Muscle of leg (tissue), 11 donors: ENCODE measurements around the gene RAB17. TPM values are rescaled to one million over a fixed set of nuclear protein-coding genes. Genes with fewer than 3 reads are reported as not detected.
"Not testable (repeated sequence)": the region's sequence is repeated elsewhere in the genome, so short reads cannot be mapped to it uniquely, and the experiment has no call there.

ENCODE experiments used
- DNase-seq: peaks from one replicate; pipeline ENCODE4 v3.0.0; 2013
- H3K27ac ChIP-seq: one replicate; pipeline ENCODE4 v1.5.1; 2013; ENCODE audit warnings: mild to moderate bottlenecking, low read length, control low read depth
- H3K27me3 ChIP-seq: one replicate; pipeline ENCODE4 v1.6.1; 2013; ENCODE audit warnings: low read length; ENCODE audit not compliant: control insufficient read depth, insufficient read depth
- H3K36me3 ChIP-seq: one replicate; pipeline ENCODE4 v1.6.1; 2013; ENCODE audit warnings: low read length; ENCODE audit not compliant: control insufficient read depth, insufficient read depth
- H3K4me1 ChIP-seq: one replicate; pipeline ENCODE4 v1.6.1; 2013; ENCODE audit warnings: low read length; ENCODE audit not compliant: control insufficient read depth, insufficient read depth
- H3K4me3 ChIP-seq: one replicate; pipeline ENCODE4 v1.5.1; 2013; ENCODE audit warnings: low read length, control low read depth
- H3K9me3 ChIP-seq: replicated peaks from 2 replicates; pipeline ENCODE4 v1.6.1; 2013; ENCODE audit warnings: low read depth, low read length; ENCODE audit not compliant: control insufficient read depth
- WGBS: methylation state at CpG from one replicate; pipeline ENCODE4 v1.1.5; 2013; ENCODE audit warnings: missing lambda C conversion rate; ENCODE audit not compliant: insufficient coverage; 5-methylcytosine and 5-hydroxymethylcytosine counted together
- polyA plus RNA-seq, 8 donors: library from polyadenylated mRNA; unstranded; fragments of 120-200 nt; gene quantifications; one replicate each; pipeline versions ENCODE4 v1.2.1 to v1.2.3, GENCODE V29; 2013; ENCODE audit warnings: inconsistent platforms in 1 of 8, low replicate concordance in 1 of 8; ENCODE audit not compliant: insufficient read length in 8 of 8, insufficient read depth in 1 of 8
- total RNA-seq: library from RNA; stranded (reverse); fragments of 120-200 nt; gene quantifications from one replicate; pipeline ENCODE4 v1.2.4, GENCODE V29; 2013

RAB17 gene
- total and polyA plus RNA-seq, 9 donors: 0.89 to 9.4 (median 1.2) TPM

DNA sequence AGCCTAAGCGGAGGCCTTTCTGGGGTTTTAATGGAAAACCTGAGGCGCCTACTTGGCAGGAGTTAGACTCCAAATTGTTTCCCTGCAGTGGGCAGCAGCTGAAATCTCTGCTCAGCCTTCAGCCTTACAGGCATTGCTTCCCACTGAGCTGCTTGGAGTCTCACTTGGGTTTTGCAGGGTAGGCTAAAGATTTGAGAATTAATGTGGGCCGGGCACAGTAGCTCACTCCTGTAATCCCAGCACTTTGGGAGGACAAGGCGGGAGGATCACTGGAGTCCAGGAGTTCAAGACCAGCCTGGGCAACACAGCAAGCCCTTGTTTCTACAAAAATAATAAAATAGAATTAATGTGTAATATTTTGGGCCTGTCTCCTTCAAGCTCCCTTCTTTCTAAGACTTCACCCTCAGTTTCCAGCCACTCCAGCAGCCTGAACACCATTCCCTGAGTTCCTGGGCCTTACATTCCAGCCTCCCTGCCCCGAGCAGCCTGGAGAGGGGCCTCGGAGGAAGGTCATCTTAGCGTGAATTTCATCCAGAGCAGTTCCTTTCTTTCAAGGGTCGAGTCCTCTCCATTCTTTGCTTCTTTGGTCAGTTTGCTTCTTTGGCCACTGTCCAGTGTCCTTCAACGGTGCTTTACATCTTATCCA lies 9.1 kb upstream of the RAB17 start:
- Histone ChIP-seq H3K36me3 (no peaks in the 10 kb centered on the region), H3K9me3 (no peaks in the 10 kb centered on the region), H3K27ac (peak overlapping the region; percentile 79), H3K4me1 (peaks cover 38% of the 10 kb centered on the region), H3K4me3 (no peak overlapping the region), H3K27me3 (no peaks in the 10 kb centered on the region)
- WGBS: 57% methylated on average over 6 of the region's 9 CpGs
- DNase-seq: no peak

DNA sequence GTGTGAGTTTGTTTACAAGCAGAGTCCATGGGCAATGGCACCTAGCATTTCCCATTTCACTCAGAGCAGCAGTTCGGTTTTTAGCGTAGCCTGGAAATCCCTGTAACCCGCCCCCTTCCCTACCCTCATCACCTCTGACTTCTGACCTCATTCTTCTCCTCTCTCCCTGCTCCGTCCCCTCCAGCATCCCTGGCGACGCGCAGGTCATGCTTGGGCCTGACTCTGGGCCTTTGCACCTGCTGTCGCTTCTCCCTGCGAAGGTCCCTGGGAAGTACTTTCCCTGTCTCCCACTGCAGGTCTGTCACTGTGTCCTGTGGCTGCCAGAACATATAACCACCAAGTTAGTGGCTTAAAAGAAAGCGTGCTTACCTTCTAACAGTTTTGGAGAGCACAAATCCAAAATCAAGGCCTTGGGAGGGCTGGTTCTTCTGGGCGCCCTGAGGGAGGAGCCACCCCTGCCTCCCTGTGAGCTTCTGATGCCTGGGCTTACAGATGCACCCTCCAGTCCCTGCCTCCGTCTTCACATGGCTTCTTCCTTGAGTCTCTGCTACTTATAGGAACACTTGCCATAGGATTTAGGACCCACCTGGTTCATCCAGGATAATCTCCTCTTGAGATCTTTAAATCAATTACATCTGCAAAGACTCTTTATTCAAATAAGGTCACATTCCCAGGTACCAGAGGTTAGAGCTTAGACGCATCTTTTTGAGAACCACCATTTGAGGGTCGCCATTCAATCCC lies 8.1 kb upstream of the RAB17 start:
- Histone ChIP-seq H3K27ac (no peak overlapping the region), H3K4me1 (peaks cover 34% of the 10 kb centered on the region), H3K27me3 (no peaks in the 10 kb centered on the region), H3K36me3 (no peaks in the 10 kb centered on the region), H3K4me3 (no peak overlapping the region), H3K9me3 (no peaks in the 10 kb centered on the region)
- DNase-seq: no peak
- 75% methylated on average over 13 of the region's 14 CpGs for WGBS

DNA sequence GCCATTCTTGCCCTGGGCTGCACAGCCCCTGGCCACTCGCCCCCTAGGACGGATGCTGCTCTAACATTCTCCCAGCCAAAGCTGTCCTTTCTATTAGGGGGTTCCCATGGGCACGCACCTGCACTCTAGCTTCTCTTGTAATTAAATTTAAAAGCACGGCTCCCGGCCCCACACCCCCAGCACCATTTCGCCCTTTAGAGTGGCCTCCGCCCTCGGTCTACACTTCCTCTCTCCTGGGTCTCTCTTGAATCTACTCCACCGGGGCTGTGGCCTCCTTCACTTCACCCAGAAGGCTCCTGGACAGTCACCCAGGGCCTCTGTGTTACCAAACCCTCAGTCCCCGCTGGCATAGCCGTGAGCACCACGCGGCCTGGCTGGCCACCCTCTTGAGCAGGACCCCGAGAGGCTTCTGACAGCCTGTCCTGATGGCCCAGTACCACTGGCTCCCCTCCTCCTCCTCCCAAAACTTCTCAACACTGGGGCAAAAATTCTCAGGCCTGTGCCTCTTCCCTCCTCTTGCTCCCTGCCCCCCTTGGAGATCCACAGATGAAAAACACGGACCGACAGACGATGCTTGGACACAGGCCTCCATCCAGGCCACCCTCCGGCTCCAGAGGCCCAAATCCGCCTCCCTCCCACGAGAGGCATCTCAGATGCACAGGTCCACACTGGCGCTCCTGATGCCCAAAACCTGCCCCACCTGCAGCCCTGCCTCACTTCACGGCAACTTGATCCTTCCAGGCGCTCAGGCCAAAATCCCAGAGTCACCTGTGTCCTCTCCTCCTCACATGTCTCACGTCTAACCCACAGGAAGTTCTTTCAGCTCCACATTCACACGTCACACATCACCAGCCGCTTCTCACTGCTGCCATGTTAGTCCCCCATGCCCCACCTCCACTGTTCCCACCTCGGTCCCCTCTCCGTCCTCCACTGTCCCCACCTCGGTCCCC lies 6.9 kb upstream of the RAB17 start:
- no peak for DNase-seq
- H3K4me1 ChIP-seq: peaks cover 31% of the 10 kb centered on the region
- H3K36me3 ChIP-seq: no peaks in the 10 kb centered on the region
- H3K9me3 ChIP-seq: no peaks in the 10 kb centered on the region
- no peak overlapping the region for H3K27ac ChIP-seq
- no peak overlapping the region for H3K4me3 ChIP-seq
- no peaks in the 10 kb centered on the region for H3K27me3 ChIP-seq
- 68% methylated on average over 25 of the region's 29 CpGs for WGBS

DNA sequence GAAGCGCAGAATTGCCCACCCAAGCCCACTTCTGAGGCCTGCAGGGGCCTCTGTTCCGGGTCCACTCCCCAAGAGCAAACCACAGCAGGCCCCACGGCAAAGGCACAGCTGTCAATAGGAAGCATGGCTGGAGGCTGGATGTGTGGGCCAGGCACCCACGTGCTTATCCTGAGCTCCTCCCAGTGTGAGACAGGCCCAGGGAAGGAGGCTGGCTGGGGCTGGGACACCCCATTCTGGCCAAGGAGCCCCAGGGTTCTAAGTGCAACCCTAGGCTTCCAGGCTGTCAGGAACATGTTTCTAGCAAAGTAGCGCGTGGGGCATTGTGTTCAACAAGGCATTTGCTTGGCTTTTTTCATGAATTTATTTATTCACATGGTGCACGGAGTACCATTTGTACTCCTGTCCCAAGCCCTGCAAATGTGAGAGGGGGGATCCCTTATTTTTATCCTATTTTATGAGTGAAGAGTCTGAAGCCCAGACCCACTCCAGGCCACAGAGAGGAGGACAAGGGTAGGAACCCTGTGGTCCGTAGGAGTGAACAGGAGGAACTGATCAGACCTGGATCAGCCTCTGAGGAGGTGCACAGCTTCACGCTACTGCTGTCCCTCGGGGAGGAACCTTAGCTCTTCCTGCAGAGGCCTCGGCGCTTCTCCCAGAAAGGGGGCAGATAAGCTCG lies 6.1 kb upstream of the RAB17 start:
- Histone ChIP-seq H3K9me3 (no peaks in the 10 kb centered on the region), H3K27ac (no peak overlapping the region)
- WGBS: 59% methylated on average over 7 of the region's 13 CpGs

DNA sequence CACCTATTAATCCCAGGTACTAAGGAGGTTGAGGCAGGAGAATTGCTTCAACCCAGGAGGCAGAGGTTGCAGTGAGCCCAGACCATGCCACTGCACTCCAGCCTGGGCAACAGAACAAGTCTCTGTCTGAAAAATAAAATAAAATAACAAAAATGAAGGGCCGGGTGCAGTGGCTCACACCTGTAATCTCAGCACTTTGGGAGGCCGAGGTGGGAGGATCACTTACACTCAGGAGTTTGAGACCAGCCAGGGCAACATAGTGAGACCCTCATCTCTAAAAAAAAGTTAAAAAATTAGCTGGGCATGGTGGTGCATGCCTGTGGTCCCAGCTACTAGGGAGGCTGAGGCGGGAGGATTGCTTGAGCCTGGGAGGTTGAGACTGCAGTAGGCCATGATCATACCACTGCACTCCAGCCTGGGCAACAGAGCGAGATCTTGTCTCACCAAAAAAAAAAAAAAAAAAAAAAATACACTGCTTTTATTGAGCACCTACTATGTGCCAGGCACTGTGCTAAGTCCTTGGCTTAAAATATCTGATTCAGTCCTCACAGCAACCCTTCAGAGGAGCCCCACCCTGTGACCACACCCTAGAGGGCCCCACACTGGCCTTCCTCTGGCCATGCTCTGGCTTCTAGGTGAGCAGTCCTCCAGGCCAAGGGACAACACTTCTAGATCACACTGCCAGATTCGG lies 5.4 kb upstream of the RAB17 start:
- not testable (repeated sequence) for H3K4me3 ChIP-seq, H3K27me3 ChIP-seq, H3K9me3 ChIP-seq, H3K27ac ChIP-seq, H3K36me3 ChIP-seq, DNase-seq
- WGBS: no CpG with 5 or more reads among the region's 5 CpGs
- H3K4me1 ChIP-seq: peaks cover 29% of the 10 kb centered on the region

More for the DNA sequence above, 6.1 kb upstream of the RAB17 start:
- H3K4me1 ChIP-seq: peaks cover 28% of the 10 kb centered on the region
- no peaks in the 10 kb centered on the region for H3K27me3 ChIP-seq
- H3K36me3 ChIP-seq: no peaks in the 10 kb centered on the region
- no peak overlapping the region for H3K4me3 ChIP-seq
- no peak for DNase-seq

DNA sequence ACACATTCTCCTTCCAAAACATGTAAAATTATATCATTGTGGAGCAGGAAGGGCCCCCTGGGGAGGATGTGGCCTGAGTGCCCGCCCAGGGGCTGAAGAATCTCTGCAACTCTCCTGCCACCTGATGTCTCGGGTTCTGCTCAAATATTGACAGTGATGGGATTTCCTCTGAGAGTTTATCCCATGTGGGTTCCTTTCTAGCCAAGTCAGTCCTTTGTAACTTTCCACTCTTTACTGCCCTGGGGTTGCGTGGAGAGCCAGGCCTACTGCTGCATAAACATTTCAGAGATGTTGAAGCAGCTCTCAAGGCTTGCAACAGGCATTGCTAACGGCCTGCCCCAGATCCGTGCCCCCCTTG lies 4.0 kb upstream of the RAB17 start:
- no peaks in the 10 kb centered on the region for H3K9me3 ChIP-seq

DNA sequence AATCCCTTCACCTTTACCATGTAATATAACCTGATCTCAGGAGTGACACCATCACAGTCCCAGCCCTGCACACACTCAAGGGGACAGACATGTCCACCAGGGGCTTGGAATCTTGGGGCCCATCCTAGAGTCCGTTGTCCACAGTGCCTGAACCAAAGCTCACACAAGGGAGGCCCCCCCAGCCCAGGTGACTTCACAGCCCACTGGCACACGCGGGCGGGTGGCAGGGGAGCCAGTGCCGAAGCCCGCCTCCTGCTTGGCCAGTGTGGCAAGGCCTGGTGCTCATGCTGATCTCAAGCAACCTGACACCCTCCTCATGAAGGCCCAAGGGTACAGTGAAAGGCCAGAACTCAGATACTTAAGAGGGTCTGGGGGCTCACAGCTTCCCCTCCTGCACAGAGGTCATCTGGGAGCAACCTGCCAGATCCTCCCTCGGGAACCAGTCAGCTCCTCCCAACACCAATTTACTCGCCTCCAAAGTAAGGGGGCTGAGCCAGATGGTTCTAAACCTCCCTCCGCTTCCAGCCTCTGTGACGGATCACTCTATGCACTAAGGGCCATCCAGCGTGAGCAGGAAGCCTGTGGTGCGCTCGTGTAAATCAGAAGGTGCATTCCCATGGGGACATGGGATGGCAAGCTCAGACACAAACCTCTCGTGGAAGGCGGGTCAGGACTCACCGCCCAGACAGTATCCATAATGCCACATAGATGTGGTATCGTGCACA lies 3.2 kb upstream of the RAB17 start:
- no peak for DNase-seq
- Histone ChIP-seq H3K36me3 (no peaks in the 10 kb centered on the region), H3K9me3 (no peaks in the 10 kb centered on the region), H3K27ac (no peak overlapping the region), H3K4me3 (no peak overlapping the region), H3K27me3 (peaks cover 2% of the 10 kb centered on the region), H3K4me1 (peaks cover 20% of the 10 kb centered on the region)
- WGBS: 79% methylated on average over 10 of the region's 17 CpGs

More for the DNA sequence above, 4.0 kb upstream of the RAB17 start:
- peaks cover 2% of the 10 kb centered on the region for H3K27me3 ChIP-seq
- H3K36me3 ChIP-seq: no peaks in the 10 kb centered on the region
- WGBS: 67% methylated on average over 3 of the region's 5 CpGs
- no peak overlapping the region for H3K4me3 ChIP-seq
- H3K4me1 ChIP-seq: peaks cover 20% of the 10 kb centered on the region
- no peak for DNase-seq
- H3K27ac ChIP-seq: no peak overlapping the region

DNA sequence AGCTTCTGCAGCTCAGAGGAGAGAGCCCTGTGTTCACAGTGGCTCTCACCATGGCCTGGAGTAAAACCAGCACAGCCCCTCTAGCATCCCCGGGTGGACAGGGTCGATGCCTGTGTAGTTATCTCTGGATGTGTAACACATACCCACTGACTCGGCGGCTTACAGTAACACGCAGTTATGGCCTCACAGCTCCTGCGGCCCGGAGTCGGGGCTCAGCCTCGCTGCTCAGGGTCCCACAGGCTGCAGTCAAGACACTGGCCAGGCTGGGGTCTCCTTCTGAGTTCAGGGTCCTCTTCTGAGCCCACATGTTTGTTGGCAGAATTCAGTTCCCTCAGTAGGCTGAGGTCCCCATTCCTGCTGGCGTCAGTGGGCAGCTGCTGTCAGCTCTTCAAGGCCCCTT lies 2.5 kb upstream of the RAB17 start:
- no peaks in the 10 kb centered on the region for H3K36me3 ChIP-seq
- no peaks in the 10 kb centered on the region for H3K9me3 ChIP-seq
- H3K27ac ChIP-seq: no peak overlapping the region
- H3K27me3 ChIP-seq: peaks cover 2% of the 10 kb centered on the region
- H3K4me1 ChIP-seq: peaks cover 20% of the 10 kb centered on the region
- WGBS: 88% methylated on average over 9 of the region's 10 CpGs
- no peak for DNase-seq
- H3K4me3 ChIP-seq: no peak overlapping the region

DNA sequence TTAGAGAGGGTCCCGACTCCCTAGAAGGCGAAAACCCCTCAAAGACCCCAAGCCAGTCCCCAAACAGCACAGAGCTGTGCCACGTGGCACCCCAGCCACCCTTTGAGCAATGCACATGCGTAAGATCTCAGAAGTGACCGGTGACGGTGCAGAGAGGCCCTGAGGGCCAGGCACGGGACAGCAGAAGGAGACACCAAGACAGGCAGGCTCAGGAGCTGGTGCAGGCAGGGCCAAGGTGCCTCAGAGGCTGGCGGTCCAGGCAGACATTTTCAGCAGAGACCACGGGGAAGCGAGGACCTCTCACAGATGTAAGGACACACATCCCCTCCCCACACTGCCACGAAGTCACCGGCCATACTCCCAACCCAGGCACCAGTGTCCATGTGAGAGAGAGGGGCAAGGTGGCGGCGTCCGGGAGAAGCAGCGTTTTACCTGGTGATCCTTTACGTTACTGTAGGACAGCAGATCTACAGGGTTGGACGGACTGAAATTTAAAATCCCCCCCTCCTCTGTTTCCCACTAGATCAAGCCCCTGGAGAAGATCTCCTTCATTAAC lies 2.0 kb upstream of the RAB17 start:
- WGBS: 97% methylated on average over 10 of the region's 18 CpGs
- no peak for DNase-seq
- Histone ChIP-seq H3K9me3 (no peaks in the 10 kb centered on the region), H3K27ac (no peak overlapping the region), H3K27me3 (peaks cover 2% of the 10 kb centered on the region), H3K4me1 (peaks cover 20% of the 10 kb centered on the region), H3K4me3 (no peak overlapping the region), H3K36me3 (no peaks in the 10 kb centered on the region)
